Measurements from ENCODE around the gene BMPER.

Gene BMPER

DNA sequence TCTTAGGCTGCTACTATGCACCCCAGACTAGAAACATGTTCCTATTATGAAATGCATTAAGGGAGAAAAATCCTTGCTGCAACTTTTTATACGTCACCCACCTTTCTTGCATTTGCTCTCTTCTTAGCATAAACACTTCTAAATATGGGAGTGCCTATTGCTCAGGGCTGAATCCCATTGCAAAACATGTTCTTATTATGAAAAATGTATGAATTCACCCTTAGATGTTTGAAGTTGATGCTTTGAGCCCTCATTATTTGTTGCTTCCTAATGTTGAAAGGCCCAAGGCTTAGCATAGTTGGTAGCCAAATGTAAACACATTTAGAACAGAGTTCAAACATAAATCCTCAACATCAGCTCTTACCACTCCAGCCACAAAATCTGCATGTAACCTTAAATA lies 52.8 kb downstream of the BMPER start:
- Histone ChIP-seq H3K36me3 (ENCODE audit: insufficient read depth, low read length) (no peaks in the 10 kb centered on the region), H3K9me3 (replicated peaks; ENCODE audit: low read length) (no peaks in the 10 kb centered on the region), H3K4me1 (ENCODE audit: control insufficient read depth, insufficient read depth, low read length) (no peaks in the 10 kb centered on the region), H3K9ac (ENCODE audit: low read depth, low read length) (no peak overlapping the region), H3K4me3 (ENCODE audit: low read length) (no peak overlapping the region), H3K4me2 (ENCODE audit: low read length) (no peak overlapping the region), H3K27me3 (ENCODE audit: control insufficient read depth, insufficient read depth, low read length) (no peaks in the 10 kb centered on the region)

DNA sequence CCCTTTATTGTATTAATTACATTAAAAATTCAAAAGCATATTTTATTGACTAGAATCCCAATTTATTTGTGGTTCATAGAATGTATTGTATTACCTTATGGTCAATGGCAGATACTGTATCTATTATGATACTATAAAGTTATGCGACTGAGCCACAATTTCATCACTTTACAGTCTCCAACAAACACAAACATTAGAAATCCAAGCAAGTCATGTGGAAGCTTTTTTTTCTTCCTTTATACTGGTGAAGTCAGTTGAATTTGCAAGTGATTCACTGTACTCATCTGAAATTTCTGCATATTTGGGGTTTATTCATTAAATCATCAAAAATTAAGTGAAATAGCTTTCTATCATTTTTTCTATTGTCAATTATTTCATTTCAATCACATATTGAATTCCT lies 54.3 kb downstream of the BMPER start:
- no peaks in the 10 kb centered on the region for H3K27me3 ChIP-seq (ENCODE audit: control insufficient read depth, insufficient read depth, low read length)
- no peaks in the 10 kb centered on the region for H3K36me3 ChIP-seq (ENCODE audit: insufficient read depth, low read length)
- H3K4me1 ChIP-seq (ENCODE audit: control insufficient read depth, insufficient read depth, low read length), result peaks cover 3% of the 10 kb centered on the region
- no peak overlapping the region for H3K4me3 ChIP-seq (ENCODE audit: low read length)
- H3K4me2 ChIP-seq (ENCODE audit: low read length), result no peak overlapping the region
- H3K9me3 ChIP-seq (replicated peaks; ENCODE audit: low read length), result no peaks in the 10 kb centered on the region
- no peak overlapping the region for H3K9ac ChIP-seq (ENCODE audit: low read depth, low read length)

DNA sequence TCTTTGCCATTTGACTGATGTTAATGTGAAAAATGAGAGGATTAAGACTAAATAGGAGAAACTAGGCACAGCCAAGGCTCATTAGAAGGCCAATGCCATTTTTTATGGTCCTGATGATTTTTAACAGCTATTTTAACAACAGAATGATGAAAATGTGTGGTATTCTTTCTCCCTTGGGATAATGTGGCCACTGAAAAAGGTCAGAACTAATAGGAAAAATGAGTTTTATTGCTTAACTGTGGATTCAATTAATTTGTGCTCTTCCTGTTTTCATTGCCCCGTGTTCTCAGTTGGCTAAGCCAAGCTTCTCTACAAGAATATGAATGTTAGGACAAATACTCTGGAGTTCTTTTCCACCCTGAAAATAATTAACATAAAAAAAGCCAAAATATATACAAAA lies 56.6 kb downstream of the BMPER start:
- Histone ChIP-seq H3K9ac (ENCODE audit: low read depth, low read length) (no peak overlapping the region), H3K4me2 (ENCODE audit: low read length) (no peak overlapping the region), H3K4me1 (ENCODE audit: control insufficient read depth, insufficient read depth, low read length) (peaks cover 5% of the 10 kb centered on the region), H3K9me3 (replicated peaks; ENCODE audit: low read length) (no peaks in the 10 kb centered on the region), H3K36me3 (ENCODE audit: insufficient read depth, low read length) (no peaks in the 10 kb centered on the region), H3K27me3 (ENCODE audit: control insufficient read depth, insufficient read depth, low read length) (no peaks in the 10 kb centered on the region), H3K4me3 (ENCODE audit: low read length) (no peak overlapping the region)

DNA sequence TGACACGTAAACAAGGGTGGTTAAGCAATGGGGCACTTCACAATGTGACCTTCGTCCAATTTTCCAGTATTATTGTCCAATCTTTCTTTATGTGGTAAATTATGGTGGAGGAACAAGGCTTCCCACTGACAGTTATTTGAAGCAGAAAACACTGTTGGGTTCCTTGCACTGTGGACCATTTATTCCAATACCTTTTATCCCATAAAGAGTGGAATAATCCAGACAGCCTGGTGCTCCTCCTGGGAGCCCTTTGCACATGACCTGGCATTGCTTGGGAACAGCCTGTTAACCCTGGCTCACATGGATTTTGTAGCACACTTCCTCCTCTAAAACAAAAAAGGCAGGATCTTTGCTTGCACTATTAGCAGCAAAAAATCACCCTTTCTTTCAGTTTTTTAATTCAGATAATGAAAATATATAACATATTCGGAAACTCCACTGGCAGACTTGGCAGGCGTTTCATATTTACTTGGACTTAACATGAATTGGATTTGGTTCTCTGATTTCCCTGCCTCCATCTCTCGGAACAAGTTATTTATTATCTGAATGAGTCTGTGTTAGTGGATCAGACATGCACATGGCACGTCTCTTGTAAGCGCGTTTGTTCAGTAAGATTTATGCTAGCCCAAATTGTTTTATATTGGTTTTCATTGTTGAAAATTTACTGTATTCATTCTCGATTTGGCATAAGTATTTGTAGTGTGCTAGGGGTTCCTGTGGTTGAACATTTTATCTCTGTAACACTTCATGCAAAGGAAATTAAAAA lies 59.3 kb downstream of the BMPER start:
- peak overlapping the region; percentile 21 for H3K9ac ChIP-seq (ENCODE audit: low read depth, low read length)
- no peak overlapping the region for H3K4me3 ChIP-seq (ENCODE audit: low read length)
- no peaks in the 10 kb centered on the region for H3K27me3 ChIP-seq (ENCODE audit: control insufficient read depth, insufficient read depth, low read length)
- no peaks in the 10 kb centered on the region for H3K9me3 ChIP-seq (replicated peaks; ENCODE audit: low read length)
- no peaks in the 10 kb centered on the region for H3K36me3 ChIP-seq (ENCODE audit: insufficient read depth, low read length)
- peak overlapping the region; percentile 31 for H3K4me2 ChIP-seq (ENCODE audit: low read length)
- peaks cover 5% of the 10 kb centered on the region for H3K4me1 ChIP-seq (ENCODE audit: control insufficient read depth, insufficient read depth, low read length)

DNA sequence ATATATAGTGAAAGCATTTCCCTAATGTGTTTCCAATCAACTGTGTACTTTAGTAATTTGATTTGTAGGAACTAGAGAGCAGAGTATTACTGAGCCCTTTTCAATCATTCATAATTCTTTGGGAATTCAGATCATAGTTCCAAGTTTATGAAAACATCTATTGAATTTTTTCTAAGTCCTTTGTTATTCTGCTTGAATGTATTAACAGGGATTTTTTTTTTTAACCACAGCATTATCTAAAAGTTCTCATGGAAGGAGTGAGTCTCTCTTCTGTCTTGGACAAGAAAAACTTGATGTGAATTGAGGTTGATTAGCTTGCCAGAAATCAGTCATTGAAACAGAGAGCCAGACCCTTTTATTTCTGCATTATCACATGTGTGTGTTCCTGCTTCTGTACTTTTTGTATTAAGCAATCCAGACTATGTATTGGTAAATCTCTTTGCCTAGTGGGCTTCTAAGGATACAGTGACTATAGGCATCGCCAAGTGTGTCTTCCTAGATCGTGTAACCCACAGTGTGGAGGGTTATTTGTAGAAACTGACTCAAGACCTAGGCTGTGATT lies 59.9 kb downstream of the BMPER start:
- no peak overlapping the region for H3K4me3 ChIP-seq (ENCODE audit: low read length)
- H3K9ac ChIP-seq (ENCODE audit: low read depth, low read length), result no peak overlapping the region
- no peaks in the 10 kb centered on the region for H3K9me3 ChIP-seq (replicated peaks; ENCODE audit: low read length)
- H3K4me2 ChIP-seq (ENCODE audit: low read length), result peak overlapping the region; percentile 31
- H3K4me1 ChIP-seq (ENCODE audit: control insufficient read depth, insufficient read depth, low read length), result peaks cover 5% of the 10 kb centered on the region
- H3K27me3 ChIP-seq (ENCODE audit: control insufficient read depth, insufficient read depth, low read length), result no peaks in the 10 kb centered on the region
- no peaks in the 10 kb centered on the region for H3K36me3 ChIP-seq (ENCODE audit: insufficient read depth, low read length)

DNA sequence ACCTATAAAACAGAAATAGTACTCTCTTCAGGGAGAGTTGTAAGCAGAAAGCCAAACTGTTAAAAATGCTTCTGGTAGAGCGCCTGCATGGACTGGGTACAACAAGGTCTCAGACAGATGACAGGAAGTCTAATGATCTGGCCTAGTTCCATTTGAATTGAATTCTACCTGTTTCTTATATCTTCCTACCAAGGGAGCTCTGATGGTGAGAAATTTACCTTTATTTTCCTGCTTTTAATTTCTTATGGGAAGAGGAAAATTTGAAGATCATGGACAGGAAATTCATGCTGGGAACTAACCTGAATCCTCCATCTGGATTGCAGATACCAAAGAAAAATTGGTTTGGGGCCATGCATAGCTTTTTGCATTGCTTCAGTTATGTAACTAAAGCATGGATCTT lies 63.3 kb downstream of the BMPER start:
- Histone ChIP-seq H3K9me3 (replicated peaks; ENCODE audit: low read length) (no peaks in the 10 kb centered on the region), H3K4me3 (ENCODE audit: low read length) (no peak overlapping the region), H3K36me3 (ENCODE audit: insufficient read depth, low read length) (peaks cover 2% of the 10 kb centered on the region), H3K4me1 (ENCODE audit: control insufficient read depth, insufficient read depth, low read length) (peaks cover 7% of the 10 kb centered on the region), H3K27me3 (ENCODE audit: control insufficient read depth, insufficient read depth, low read length) (no peaks in the 10 kb centered on the region), H3K4me2 (ENCODE audit: low read length) (no peak overlapping the region), H3K9ac (ENCODE audit: low read depth, low read length) (no peak overlapping the region)

DNA sequence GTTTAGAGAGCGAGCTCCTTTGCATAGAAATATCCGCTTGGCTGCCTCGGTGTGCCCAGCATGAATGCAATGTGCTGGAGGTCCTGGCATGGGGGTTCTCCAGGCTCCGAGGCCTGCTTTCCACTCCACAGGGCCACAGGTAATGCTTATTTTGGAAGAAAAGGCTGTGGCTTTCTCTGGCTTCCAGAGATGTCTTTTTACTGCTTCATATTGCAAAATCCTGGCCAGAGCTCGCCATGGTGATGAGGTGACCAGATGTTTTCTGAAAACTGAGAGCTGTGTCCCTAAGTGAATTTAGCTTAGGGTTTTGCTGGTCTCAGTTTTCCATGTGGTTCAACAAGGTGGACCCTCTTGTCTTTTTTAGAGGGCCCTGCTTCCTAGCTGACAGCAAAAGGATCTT lies 65.2 kb downstream of the BMPER start:
- no peaks in the 10 kb centered on the region for H3K9me3 ChIP-seq (replicated peaks; ENCODE audit: low read length)
- H3K4me2 ChIP-seq (ENCODE audit: low read length), result no peak overlapping the region
- peaks cover 2% of the 10 kb centered on the region for H3K36me3 ChIP-seq (ENCODE audit: insufficient read depth, low read length)
- H3K9ac ChIP-seq (ENCODE audit: low read depth, low read length), result no peak overlapping the region
- peaks cover 5% of the 10 kb centered on the region for H3K4me1 ChIP-seq (ENCODE audit: control insufficient read depth, insufficient read depth, low read length)
- H3K4me3 ChIP-seq (ENCODE audit: low read length), result no peak overlapping the region
- H3K27me3 ChIP-seq (ENCODE audit: control insufficient read depth, insufficient read depth, low read length), result no peaks in the 10 kb centered on the region

DNA sequence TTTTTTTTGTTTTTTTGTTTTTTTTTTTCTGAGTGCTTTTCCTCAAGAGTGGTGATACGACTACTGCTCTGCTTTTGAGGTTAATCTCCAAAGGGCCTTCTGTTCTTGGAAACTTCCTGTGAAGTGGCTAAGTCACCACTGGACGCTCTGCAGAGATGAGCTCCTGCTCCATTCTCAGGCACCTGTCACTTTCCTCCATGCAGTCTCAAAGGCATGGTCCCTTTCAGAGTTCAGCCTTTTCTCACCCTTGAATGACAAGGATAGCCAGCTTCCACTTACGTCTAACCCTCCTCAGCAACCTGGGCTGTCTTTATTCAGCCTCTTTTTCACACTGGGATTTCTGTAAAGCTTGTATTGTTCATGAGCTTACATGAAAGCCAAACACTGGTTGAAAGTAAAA lies 65.8 kb downstream of the BMPER start:
- Histone ChIP-seq H3K9me3 (replicated peaks; ENCODE audit: low read length) (no peaks in the 10 kb centered on the region), H3K4me1 (ENCODE audit: control insufficient read depth, insufficient read depth, low read length) (peaks cover 5% of the 10 kb centered on the region), H3K9ac (ENCODE audit: low read depth, low read length) (no peak overlapping the region), H3K4me3 (ENCODE audit: low read length) (no peak overlapping the region), H3K4me2 (ENCODE audit: low read length) (no peak overlapping the region), H3K36me3 (ENCODE audit: insufficient read depth, low read length) (peaks cover 2% of the 10 kb centered on the region), H3K27me3 (ENCODE audit: control insufficient read depth, insufficient read depth, low read length) (no peaks in the 10 kb centered on the region)

DNA sequence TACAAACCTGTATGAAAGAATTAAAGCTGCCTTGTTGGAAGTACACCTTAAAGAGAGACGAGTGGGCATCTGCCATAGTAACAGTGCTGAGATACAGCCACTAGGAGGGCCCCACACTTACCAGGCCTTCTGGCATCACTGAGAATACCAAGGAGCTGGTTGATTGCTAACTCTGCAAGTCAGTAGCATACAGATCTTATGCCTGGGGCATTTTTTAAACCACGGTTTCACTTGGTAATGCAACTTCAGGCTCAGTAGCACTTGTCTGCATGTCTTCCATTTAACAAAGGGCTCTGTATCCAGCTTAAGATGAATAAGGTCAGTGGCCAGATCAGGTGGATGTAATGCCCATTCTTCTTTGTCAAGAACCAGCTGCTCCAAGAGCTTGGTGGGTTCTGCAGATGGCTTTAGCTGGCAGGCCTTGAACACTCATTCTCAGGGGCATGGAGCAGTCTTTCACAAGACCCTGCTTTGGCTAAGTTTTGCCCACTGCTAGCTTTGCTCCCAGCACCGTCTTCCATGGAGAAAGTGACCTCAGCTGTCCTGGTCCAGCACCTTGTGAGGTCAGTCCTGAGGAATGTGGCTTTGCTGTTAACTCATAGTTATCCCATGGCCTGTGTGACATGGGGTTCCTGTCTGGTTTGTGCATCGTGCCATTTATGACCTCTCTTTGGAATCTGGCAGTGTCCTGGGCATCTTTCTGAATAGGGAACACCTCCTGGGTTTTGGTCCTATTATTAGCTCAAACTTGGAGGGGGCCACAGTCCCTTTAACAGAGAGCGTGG lies 68.1 kb downstream of the BMPER start:
- Histone ChIP-seq H3K36me3 (ENCODE audit: insufficient read depth, low read length) (peaks cover 2% of the 10 kb centered on the region), H3K9ac (ENCODE audit: low read depth, low read length) (no peak overlapping the region), H3K9me3 (replicated peaks; ENCODE audit: low read length) (no peaks in the 10 kb centered on the region), H3K4me2 (ENCODE audit: low read length) (no peak overlapping the region), H3K27me3 (ENCODE audit: control insufficient read depth, insufficient read depth, low read length) (no peaks in the 10 kb centered on the region), H3K4me1 (ENCODE audit: control insufficient read depth, insufficient read depth, low read length) (peaks cover 5% of the 10 kb centered on the region), H3K4me3 (ENCODE audit: low read length) (no peak overlapping the region)

DNA sequence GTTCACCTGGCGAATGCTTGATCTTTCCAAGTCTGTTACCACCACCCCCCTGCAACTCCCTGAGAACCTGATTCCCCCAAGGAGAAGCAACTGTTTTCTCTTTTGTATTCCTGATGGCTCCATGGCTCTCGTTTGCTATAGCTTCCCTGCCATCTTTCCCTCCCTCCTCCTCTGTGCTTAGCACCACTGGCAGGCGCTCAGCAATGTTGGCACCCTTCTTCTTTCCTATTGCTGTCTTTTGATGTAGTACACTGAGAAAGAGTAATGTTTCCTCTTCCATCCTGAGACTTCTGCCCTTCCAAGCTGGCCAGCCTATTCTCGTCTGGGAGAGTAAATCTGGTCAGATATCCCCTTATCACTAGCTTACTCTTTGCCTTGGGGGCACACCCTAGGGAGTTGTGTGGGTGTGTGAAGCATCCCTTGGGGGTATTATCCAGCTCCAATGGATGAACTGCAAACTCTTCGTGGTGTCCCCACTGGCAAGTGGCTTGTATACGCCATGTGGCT lies 74.0 kb downstream of the BMPER start:
- no peaks in the 10 kb centered on the region for H3K9me3 ChIP-seq (replicated peaks; ENCODE audit: low read length)
- H3K4me2 ChIP-seq (ENCODE audit: low read length), result peak overlapping the region; percentile 74
- H3K36me3 ChIP-seq (ENCODE audit: insufficient read depth, low read length), result no peaks in the 10 kb centered on the region
- H3K27me3 ChIP-seq (ENCODE audit: control insufficient read depth, insufficient read depth, low read length), result no peaks in the 10 kb centered on the region
- peak overlapping the region; percentile 42 for H3K9ac ChIP-seq (ENCODE audit: low read depth, low read length)
- peaks cover 36% of the 10 kb centered on the region for H3K4me1 ChIP-seq (ENCODE audit: control insufficient read depth, insufficient read depth, low read length)
- peak overlapping the region; percentile 24 for H3K4me3 ChIP-seq (ENCODE audit: low read length)

DNA sequence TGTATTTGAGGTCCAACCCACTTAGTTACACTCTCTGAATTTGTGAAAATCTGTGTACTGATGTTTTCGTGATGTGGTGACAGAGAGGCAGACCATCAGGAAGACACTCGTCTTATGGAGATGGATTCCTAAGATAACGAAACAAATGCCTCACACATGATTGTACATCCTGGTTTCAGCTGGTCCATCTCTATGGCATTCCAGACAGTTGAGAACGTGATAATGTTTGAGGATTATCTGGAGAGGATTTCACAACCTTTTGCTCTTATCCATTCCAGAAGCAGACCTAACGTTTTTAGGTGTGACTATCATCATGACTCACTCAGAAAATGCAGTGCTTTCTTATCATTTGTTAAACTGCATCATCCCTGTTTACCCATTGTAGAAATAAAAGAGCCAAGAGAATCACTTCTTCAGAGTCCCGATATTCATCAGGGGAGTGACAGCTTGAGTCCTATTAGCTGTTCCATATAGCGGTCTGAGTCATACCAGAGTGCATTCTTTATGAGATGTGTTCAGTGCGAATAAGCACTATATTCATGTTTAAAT lies 74.5 kb downstream of the BMPER start:
- H3K4me1 ChIP-seq (ENCODE audit: control insufficient read depth, insufficient read depth, low read length), result peaks cover 36% of the 10 kb centered on the region
- peak overlapping the region; percentile 46 for H3K4me3 ChIP-seq (ENCODE audit: low read length)

More for the DNA sequence above, 74.5 kb downstream of the BMPER start:
- H3K36me3 ChIP-seq (ENCODE audit: insufficient read depth, low read length), result no peaks in the 10 kb centered on the region
- no peaks in the 10 kb centered on the region for H3K27me3 ChIP-seq (ENCODE audit: control insufficient read depth, insufficient read depth, low read length)
- no peaks in the 10 kb centered on the region for H3K9me3 ChIP-seq (replicated peaks; ENCODE audit: low read length)
- peak overlapping the region; percentile 72 for H3K9ac ChIP-seq (ENCODE audit: low read depth, low read length)
- H3K4me2 ChIP-seq (ENCODE audit: low read length), result peak overlapping the region; percentile 74

Measured in skeletal muscle satellite cell (primary cell).